HG02981 (cell line): Measurements from ENCODE around the gene IL6ST.
"Not testable (repeated sequence)": the region's sequence is repeated elsewhere in the genome, so short reads cannot be mapped to it uniquely, and the experiment has no call there.

Source experiments
- ATAC-seq: cut with Tn5 transposase; IDR thresholded peaks from one replicate; pipeline ENCODE4 v1.9.1; 2021; ENCODE audit warnings: mild to moderate bottlenecking, moderate library complexity; ENCODE audit not compliant: unreplicated experiment

The IL6ST gene

DNA sequence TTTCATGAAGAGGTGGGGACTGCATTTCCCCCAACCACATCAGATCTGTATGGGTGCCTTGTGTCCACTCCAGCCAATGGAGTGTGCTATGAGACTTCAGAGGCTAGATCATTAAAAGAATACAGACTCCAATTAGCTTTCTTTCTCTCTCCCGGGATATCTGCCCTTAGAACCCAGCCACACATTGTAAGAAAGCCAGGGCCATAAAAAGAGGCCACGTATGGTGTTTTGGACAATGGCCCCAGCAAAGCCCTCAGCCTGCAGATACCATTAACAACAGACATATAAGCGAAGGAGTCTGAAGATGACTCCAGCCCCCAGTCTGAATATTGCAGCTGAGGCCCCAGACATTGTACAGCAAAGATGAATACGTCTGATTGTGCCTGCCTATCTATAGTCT is 21.5 kb downstream of the IL6ST start:
- no peak for ATAC-seq

DNA sequence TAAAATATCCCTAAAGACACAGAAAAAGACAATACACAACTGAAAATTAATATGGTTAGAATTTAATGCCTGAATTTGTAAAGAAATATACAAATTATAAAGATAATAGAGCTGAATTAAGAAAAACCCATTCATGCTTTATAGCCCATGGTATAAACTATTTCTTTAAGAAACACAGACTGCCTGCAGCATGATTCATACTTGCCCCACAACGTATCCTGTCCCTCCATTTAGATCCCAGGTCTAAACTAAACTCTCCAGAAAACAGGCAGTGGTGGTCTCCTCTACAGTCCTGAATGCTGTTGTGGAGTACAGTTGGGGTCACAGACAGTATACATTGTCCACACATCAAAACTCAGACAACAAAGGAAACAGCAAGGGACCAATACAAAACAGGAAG is 24.8 kb downstream of the IL6ST start:
- no peak for ATAC-seq

DNA sequence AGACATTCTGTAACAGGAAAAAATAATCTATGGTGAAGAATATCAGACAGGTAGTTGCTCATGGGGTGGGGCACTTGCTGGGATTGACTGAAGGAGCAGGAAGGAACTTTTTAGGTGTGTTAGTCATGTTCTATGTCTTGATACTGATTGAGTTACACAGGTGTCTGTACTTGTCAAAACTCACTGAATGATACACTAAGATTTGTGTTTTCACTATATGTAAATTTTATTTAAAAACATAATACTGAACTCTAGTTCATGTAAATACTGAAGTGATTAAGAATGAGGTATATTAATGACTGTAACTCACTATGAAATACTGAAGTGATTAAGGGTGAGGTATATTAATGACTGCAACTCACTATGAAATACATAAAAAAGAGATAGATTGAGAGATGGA is 28.5 kb downstream of the IL6ST start:
- ATAC-seq: no peak

DNA sequence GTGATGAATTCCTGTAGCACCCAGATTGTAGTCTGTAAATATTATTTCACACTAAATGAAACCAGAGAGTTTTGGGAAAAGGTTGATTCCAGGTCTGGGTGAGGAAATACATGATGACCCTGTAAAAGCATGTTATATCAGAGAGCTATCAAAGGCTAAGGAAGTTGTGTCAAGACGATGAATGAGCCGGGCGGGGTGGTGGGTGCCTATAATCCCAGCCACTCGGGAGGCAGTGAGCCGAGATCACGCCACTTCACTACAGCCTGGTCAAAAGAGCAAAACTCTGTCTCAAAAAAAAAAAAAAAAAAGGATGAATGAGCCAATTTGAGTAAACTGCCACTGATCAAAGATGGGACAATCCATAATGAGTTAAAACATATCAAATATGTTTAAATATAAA is 29.2 kb downstream of the IL6ST start:
- ATAC-seq: no peak

DNA sequence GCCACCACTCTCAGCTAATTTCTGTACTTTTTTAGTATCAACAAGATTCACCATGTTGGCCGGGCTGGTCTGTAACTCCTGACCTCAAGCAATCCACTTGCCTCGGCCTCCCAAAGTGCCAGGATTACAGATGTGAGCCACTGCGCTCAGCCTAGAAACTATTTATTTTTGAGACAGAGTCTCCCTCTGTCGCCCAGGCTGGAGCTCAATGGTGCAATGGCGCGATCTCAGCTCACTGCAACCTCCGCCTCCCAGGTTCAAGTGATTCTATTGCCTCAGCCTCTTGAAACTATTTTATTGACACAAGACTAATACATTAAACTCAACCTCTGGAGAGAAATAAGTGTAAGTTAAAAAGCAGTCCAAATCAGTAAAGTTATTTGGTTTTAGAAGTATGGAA is 34.0 kb downstream of the IL6ST start:
- ATAC-seq: no peak

DNA sequence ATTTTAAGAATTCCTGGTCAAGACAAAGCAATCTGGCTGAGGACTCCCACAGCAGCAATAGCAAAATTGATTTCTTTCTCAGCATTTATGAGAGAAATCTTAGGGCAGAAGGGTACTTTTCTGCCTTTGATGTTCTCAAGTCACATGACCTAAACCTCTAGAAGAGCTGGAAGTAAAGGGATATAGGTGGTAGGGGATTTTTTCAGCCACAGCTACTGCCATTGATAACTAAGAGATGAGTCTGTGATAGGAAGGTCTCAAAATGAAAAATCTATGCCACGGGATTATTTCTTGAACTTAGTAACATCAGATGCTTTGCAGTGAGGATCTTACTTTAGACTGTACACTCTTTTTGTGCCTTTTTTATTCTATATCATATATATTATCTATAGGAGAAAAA is 35.6 kb downstream of the IL6ST start:
- no peak for ATAC-seq

DNA sequence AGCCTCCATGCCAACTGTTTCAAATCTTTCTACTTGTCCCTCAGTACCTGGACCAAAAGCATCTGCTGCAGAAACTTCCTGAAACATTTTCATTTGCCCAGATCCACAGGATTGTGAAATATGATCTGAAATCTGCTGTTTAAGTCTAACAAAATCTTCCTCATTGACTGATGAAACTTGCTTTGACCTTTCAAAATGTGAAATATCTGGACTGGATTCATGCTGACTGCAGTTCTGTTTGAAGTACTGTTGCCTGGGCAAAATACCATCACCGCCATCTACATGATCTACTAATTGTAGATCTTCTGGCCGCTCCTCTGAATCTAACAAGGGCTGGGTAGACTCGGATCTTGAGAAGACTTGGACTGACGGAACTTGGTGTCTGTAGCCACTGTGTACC is 53.6 kb downstream of the IL6ST start:
- not testable (repeated sequence) for ATAC-seq

DNA sequence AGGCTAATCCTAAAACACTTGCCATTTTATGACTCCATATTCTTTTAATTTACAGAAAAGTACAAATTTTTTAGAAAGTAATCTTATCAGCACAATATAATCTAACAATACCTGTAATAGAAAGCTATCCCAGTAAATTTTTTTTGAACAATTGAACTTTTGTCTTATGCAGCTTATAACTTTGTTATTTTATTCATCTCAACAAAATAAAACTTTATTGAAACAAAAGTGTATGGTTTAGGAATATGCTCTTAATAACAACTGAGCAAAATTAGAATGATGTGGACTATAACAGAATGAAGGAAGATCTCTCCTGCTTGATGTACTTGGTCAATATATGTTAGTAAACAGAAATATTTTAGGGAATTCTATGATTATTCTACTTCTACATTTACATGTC is 57.2 kb downstream of the IL6ST start:
- not testable (repeated sequence) for ATAC-seq

DNA sequence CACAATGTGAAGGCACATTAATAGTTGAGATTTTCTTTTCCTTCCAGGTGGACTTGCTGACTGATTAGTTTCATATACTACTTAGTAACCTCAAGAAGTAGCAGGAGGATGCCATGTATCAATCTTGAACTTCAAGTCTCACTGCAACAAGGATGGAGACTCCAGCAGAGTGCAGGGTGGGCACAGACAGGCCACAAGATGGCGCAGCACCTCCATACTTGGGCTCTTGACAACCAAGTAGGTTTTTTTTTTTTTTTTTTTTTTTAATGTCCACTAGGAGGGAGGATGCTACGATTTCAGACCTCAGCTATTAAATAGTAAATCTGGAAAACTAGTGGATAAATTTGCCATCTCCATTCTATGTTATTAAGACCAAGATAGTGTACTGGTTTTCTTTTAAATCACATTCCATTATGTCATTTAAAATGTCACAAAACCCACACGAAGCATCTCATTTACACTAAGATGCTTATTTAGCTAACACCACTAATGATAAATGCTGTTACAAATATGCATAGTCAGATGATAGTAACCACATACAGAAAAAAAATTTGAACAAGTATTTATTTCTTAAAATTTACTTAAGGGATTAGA is 58.6 kb downstream of the IL6ST start:
- ATAC-seq: no peak

DNA sequence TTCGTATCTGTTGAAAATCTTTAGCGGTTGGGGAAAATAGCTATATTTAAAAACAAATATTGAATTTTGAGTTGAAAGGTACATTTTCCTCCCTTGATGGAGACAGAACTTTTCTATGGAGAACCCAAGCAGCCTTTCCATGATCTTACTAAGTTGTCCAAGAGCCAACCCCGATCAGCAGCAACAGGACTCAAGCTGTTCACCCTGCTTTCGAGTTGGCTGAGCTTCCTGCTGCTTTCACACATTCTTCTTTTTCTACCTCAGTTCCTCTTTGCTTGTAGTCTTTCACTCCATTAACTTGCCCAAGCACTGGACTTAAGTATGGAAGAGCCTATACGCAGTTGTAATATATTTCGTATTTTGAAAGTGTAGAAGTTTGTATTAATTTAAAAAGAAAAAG is 59.4 kb downstream of the IL6ST start:
- ATAC-seq: no peak

DNA sequence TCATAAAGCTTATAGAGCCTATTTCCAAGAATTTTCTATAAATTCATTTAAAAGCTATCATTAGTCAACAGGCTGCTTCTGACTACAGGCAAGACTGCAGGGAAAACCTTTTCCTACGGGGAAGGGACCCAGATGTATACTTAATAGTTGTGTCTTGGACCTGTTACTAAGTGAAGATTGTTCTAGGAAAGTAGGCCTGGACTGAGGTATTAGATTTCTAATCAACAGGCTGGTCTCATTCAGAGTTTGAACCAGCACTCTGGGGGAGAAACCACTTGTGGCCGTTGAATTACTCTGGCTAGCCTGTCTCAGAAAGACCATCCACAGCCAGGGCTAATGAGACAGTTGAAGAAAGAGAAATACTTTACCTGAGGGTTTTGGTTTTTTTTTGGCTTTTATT is 60.0 kb downstream of the IL6ST start:
- ATAC-seq: no peak

DNA sequence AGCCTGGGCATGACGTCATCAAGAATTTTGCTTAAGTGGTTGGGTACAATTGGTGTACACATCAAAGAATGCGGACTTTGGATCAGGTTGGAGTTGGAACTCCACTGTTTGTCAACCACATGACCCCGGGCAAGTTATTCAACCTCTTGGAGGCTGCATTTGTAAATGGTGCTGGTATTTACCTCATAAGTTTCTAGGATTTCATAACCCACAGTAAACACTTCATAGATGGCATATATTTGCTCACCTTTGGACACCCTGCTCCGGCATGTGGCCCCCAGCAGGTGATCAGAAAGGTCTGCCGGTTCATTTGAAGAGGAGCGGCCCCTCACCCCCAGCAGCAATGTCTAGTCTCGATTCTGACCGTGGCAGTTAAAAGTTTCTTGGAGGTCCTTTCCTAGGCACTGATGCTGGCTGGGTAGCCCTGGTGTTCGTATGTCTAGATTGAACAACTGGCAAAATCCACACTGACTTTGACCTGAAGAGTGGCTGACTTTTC is 60.6 kb downstream of the IL6ST start:
- no peak for ATAC-seq

DNA sequence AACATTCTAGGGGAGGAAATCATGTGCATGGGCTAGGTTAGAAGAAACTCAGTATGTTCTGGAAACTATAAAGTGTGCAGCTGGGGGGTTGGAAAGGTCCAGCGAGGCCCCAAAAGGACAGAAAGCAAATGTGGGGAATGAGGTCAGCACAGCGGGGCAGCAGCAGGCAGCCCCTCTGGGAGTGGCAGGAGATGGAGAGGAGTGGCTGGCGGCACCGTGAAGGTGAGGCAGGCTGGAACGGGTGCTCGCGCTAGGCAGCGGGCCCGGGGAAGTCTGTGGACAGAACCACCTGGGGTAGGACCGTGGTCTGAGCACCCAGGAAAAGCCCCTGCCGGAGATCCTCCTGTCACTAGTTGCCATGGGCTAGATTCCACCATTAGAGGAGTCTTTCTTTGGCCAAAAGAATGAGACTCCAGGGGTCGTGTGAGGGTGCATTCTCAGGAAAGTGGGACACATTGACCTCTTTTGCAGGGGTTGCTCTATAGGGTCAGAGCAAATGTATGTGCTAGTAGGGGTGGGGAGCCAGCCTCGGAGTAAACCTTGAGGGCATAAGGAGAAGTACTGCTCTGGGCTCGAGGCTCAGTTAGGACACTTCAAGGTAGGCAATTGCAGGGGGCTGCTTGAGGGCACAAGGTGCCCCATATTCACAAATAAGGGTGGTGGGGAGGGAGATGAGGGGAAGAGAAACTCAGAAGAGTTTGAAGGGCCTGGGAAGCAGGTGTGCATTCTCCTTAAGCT is 61.2 kb downstream of the IL6ST start:
- ATAC-seq: no peak

DNA sequence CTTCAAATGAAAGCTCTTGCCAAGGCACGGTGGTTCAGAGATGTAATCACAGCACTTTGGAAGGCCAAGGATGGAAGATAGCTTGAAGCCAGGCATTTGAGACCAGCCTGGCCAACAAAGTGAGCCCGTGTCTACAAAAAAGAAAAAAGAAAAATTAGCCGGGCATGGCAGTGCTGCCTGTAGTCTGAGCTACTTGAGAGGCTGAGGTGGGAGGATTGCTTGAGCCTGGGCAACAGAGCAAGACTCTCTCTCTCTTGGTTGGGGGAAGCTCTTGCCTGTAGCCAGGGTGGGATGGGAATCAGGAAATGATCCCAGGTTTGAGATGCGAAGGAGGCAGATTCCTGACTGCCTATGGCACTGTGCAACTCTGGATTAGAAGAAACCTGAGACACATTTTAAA is 62.1 kb downstream of the IL6ST start:
- no peak for ATAC-seq

DNA sequence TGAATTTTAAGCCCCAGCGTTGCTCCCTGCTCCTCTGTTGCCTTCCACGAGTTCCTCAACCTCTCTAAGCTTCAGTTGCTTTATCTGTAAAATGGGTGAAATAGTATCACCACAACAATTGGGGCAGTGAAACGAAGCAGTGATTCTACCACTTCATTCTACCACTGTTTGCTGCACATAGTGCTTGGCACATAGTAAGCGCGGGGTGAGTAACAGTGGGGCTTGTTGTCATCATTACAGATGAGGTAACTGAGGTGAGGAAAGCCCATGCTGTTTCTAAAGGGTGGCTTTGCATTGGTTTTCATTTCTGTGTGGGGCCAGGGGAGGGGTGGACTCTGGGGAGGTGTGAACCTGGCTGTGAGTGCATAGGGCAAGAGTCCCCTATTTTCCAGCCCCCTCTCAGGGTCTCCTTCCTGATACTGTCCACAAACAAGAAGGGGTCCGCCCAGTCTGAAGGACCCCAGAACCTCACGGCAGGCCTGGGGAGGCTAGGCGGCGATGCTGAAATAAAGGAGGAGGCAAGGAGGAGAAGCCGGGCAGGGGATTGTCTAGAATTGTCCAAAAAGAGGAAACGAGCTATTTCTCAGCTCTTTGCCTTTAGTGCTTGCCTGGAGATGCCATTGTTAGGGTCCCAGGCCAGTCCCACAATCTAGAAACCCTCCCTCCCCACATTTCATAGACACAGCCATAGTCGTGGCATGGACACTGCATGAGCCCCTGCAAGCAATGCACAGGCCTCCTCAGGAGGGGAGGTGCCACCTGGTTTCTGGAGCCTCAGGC is 65.6 kb downstream of the IL6ST start:
- ATAC-seq: no peak

DNA sequence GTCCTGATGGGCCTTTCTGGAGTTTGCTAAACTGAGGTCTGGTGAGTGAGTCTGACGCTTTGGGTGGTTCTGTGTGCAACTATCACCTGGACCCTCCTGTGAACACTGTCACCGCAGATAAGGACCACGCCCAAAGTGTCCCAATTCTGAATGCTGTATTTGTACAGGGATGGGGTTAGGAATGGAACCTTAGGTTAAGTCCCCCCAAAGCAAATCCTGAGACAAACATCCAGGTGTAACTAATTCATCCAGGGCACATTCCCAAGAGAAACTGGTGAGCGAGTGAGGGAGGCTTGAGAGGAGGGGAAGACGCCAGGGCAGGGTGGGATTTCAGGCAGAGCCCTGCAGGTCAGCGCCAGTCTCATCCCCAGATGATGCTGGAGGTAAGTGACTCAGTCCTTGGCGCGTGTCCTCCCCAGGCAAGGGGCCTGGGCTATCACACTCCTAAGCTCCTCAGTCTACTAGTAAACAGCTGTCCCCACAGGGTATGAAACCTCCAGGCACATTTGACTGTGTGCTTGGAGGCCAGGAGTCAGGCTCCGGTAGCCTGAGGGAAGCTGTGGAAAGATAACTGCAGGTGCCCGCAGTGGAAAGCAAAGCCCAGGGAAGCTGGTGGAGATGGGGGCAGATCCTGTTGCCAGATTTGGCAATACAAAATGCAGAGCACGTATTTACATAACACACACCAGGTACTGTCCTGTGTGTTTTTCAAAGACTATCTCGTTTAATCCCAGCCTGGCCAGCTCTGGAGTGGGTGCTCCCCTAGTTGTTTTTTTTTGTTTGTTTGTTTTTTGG is 66.7 kb downstream of the IL6ST start:
- no peak for ATAC-seq

DNA sequence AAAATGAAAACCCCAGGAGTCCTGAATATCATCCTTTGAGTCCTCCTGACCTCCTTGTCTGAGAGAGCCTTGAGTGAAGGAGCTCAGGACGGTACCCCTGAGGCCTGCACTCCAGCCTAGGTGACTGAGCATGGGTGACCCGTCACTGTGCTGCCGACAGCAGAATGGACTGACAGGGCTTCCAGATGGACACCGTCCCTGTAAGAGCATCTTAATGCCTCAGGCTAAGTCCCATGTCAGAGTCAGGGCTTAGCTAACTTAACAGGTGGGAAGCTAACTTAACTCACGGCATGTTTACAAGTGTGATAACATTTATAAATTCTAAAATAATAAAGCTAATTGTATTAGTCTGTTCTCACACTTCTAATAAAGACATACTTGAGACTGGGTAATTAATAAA is 68.3 kb downstream of the IL6ST start:
- ATAC-seq: no peak

DNA sequence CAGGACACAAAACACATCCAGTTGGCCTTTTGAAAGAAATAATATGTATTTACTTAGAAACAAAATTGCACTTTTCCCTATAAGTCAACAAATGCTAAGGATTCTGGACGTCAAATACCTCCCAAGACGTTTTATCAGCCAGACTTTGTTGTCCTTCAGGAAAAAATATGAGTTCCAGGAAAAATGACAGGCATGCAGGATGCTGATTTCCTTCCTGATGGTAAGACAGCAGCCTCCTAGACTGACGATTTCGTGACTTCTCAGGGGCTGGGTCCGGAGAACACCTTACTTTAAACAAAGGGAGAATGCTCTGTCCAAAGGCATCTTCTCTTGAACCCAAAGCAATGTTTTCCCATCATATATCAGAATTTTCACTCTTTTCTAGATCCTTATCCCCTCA is 69.1 kb downstream of the IL6ST start:
- ATAC-seq: no peak

DNA sequence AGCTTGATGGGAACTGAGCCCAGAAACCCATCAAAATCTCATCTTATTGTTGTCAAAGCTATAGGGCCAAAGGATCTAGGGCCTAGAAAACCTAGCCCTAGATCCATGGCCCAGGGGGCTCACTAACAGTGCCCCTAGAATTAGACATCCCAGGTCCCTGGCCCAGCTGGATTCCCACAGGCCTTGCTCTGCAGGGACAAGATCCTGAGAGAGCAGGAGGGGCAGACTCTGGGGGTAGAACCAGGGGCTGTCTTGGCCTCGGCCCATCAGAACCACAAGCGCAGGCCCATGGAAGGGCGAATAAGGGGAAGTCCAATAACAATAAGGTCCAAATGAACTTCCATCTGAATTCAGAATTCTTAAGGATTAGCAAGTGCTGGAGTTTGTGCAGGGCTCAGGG is 69.6 kb downstream of the IL6ST start:
- ATAC-seq: no peak

DNA sequence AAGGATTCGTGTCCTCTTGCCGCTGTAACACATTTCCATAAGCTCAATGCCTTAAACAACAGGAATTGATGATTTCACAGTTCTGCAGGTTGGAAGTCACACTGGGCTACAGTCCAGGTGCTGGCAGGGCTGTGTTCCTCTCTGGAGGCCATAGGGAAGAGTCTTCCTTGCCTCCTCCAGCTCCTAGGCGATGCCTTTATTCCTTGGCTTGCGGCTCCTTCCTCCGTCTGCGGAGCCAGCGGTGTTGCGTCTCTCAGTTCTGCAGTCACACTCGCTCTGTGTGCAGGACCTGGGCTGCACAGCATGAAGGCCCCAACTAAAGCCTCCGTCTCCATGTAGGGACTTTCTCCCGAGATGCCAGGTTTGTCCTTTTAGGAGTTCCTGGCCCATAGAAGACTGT is 70.0 kb downstream of the IL6ST start:
- no peak for ATAC-seq

DNA sequence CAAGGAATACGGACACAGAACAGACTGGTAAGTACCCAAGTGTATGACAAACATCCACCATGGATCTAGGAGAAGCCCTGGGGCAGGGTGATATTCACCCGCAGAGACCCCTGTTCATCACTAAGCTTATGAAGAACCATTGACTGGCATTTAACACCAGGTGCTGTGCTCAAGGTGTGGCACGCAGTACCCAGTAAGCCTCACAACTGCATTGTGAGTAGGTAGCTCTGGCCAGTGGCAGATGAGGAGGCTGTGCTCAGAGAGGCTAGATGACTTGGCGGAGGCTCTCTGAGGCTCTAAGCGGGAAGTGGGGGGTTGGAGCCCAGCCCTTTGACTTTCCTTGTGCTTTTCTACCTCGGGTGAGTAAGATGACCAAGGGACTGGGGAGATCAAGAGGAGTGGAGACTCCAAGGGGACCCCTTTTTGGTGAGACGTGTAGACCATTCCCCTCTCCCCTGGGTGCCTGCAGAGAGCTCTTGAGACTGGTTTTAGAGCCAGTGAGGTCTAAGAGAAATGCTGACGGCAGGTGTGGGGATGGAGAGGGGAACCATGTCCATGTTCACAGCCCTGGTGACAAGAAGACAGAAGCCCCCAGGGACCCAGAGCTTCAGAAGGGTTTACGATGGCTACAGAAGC is 70.8 kb downstream of the IL6ST start:
- ATAC-seq: no peak
